ENCODE results near the gene HACD2. TPM values are rescaled to one million over a fixed set of nuclear protein-coding genes. Genes with fewer than 3 reads are reported as not detected.
A peak's percentile ranks its signal among the peaks of the same experiment; 100 is the strongest.

HACD2 gene
- total and polyA plus RNA-seq, 9 of the 15 experiments (the other 6 are each of a cell fraction or from before 2014, with no cell fraction given), result 1.3 to 10.5 (median 3.8) TPM

DNA sequence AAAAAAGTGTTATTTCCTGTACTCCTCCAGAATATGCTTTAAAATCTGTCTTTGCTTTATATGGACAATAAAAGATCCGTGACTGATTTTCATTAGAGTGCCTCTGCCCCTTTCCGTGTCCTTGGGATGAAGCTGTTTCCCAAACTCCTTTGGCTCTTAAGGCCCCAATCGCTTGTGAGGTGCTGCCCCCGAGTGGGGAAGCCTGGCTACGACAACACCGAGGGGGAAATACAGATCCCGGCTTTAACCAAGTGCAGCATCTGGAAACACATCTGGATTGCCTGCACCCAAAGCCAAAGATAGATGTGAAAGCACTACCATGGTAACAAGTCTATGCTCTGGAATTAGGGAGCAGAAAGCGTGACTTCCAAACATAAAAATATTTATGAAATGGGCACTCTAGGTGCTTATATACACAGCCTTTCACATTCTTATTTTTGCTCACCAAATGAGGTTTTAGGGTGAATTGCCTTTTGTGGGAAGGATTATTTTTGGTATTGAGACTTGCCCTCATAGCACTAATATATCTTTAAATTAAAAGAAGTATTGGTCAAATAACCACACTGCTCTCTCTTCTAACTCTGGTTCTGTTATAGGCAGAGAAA, 95.4 kb downstream of the HACD2 start (continued):
- TF ChIP-seq, protein P1, sequence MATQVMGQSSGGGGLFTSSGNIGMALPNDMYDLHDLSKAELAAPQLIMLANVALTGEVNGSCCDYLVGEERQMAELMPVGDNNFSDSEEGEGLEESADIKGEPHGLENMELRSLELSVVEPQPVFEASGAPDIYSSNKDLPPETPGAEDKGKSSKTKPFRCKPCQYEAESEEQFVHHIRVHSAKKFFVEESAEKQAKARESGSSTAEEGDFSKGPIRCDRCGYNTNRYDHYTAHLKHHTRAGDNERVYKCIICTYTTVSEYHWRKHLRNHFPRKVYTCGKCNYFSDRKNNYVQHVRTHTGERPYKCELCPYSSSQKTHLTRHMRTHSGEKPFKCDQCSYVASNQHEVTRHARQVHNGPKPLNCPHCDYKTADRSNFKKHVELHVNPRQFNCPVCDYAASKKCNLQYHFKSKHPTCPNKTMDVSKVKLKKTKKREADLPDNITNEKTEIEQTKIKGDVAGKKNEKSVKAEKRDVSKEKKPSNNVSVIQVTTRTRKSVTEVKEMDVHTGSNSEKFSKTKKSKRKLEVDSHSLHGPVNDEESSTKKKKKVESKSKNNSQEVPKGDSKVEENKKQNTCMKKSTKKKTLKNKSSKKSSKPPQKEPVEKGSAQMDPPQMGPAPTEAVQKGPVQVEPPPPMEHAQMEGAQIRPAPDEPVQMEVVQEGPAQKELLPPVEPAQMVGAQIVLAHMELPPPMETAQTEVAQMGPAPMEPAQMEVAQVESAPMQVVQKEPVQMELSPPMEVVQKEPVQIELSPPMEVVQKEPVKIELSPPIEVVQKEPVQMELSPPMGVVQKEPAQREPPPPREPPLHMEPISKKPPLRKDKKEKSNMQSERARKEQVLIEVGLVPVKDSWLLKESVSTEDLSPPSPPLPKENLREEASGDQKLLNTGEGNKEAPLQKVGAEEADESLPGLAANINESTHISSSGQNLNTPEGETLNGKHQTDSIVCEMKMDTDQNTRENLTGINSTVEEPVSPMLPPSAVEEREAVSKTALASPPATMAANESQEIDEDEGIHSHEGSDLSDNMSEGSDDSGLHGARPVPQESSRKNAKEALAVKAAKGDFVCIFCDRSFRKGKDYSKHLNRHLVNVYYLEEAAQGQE (IDR thresholded peaks at IDR 0.05; ENCODE audit: borderline replicate concordance), result peak; percentile 63; the same call in 1 of the 2 replicates
- TF ChIP-seq, protein P1 (CRISPR knock-in tag; IDR thresholded peaks at IDR 0.05; ENCODE audit: low read depth), result no peak
- TF ChIP-seq SMC3 (conservative IDR thresholded peaks at IDR 0.05; ENCODE audit: insufficient read depth, low read depth, low read length) (peak; percentile 59), STAG1 (CRISPR knock-in tag; IDR thresholded peaks at IDR 0.05; ENCODE audit: borderline replicate concordance) (peak; percentile 56; the same call in 1 of the 2 replicates), RAD21 (CRISPR knock-in tag; conservative IDR thresholded peaks at IDR 0.05 in 1 of 2, IDR thresholded peaks at IDR 0.05 in 1 of 2) (peak; percentile 71 to 85)
- TF ChIP-seq, protein P2, sequence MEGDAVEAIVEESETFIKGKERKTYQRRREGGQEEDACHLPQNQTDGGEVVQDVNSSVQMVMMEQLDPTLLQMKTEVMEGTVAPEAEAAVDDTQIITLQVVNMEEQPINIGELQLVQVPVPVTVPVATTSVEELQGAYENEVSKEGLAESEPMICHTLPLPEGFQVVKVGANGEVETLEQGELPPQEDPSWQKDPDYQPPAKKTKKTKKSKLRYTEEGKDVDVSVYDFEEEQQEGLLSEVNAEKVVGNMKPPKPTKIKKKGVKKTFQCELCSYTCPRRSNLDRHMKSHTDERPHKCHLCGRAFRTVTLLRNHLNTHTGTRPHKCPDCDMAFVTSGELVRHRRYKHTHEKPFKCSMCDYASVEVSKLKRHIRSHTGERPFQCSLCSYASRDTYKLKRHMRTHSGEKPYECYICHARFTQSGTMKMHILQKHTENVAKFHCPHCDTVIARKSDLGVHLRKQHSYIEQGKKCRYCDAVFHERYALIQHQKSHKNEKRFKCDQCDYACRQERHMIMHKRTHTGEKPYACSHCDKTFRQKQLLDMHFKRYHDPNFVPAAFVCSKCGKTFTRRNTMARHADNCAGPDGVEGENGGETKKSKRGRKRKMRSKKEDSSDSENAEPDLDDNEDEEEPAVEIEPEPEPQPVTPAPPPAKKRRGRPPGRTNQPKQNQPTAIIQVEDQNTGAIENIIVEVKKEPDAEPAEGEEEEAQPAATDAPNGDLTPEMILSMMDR (IDR thresholded peaks at IDR 0.05 in 2 of 3, conservative IDR thresholded peaks at IDR 0.05 in 1 of 3; ENCODE audit: insufficient read depth in 2 of 3, low read depth in 1 of 3, low read length in 3 of 3), result peak; percentile 78 to 84 (median 79)
